GM19238 (cell line): ENCODE measurements around the gene UBE2D1.

ENCODE experiments used
- DNase-seq: peaks from one replicate; pipeline ENCODE4 v3.0.0; 2011; ENCODE audit warnings: low spot score; ENCODE audit not compliant: insufficient read length

Gene UBE2D1

DNA sequence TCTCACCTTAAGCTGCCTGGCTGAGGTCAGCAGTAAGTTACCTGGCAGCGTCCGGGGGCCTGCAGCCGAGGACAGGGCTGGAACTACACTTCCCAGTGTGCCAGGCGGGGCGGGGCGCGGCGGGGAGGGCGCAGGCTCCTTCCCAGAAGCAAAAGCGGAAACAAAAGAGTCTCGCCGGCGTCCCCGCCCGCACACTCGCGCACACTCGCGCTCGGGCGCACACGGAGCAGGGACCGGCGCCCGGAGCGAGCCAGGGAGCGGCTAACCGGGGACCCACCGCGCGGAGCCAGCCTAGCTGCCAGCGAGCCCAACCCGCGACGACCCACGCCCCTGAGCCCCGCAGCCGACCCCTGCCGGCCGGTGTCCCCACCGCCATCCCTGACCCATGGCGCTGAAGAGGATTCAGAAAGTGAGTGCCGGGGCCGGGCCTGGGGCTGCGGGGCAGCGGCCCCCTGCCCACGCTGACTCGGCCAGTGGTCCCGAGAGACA, at the start of gene UBE2D1:
Gene UBE2D1, plus strand, starts transcription at position 190 of the 489 bp plus-strand sequence. Its CDS starts 196 bp downstream, at position 386.
- peak; percentile 71 for DNase-seq

DNA sequence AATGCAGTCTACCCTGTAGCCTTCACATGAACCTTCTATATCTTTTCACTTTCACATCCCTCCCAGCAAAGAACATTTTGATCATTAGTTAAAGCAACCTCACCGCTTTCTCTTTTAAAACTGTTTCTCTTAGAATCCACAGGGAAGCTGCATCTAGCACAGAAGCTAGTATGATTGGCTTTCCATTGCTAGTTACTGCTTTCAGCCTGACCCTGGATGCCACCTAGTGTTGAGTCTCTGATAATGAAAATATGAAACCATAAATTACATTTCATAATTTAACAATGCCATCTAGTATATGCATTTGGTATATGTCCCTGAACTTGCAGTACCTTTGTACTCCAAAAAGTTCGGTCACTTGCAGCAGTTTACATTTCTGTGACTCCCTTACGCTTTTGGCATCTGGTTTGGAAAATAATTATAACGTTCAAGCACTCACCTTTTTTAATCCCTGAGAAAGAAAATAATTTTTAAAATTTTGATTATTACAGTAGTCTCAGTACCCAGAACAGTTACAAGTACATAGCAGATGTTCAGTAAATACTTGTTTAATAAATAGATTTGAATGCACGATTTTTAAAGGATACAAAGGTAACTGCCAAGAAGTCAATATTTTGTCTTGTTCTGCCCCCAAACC, 43.1 kb upstream of the UBE2D1 start:
- DNase-seq: no peak

DNA sequence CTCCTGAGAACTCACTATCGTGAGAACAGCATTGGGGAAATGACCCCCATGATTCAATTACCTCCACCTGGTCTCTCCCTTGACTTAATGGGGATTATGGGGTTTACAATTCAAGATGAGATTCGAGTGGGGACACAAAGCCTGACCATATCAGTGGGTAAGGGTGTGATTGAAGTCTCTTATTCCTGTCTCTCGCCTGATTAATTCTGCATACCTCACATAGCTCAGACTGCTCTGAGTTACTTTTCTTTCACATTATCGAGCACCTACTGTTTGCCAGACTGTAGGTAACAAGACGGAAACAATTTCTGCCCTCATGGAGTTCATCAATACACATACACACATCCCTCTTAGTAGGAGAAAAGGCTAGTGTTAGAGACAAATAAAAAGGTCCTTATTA, 40.8 kb upstream of the UBE2D1 start:
- DNase-seq: no peak

DNA sequence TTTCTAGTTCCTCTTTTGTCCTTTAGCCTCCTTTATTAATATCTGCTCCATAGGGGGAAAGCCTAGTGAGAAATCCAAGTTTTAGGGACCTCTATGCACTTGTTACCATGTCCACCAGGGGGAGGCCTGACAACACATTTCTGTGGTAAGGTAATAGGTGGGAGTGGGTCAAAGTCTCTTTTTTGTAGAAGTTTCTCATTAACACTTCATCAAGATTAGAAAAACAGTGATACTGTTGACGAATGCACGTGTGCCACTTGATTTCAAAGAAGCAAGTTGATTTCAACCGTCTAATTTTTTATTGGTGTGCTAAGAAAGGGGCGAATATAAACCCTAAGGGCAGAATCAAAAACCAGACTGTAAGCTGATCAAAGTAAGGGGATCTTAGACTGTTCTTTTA, 35.2 kb upstream of the UBE2D1 start:
- no peak for DNase-seq

DNA sequence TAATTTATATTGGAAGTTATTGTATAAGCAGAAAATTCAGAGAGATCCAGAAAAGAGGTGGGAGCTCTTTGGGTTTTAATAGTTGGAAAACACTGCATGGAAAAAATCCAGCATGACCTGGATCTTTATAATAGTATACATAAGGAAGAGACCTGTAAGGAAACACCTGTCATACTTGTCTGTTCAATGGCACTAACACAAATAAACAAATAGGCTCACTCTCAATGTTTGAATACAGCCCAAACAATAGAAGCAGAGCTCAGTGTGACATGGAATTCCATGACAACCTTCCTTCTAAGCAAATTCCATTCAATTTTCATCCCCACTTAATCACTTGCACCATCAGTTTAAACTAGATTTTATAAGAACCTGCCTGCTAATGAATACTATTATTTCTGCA, 34.1 kb upstream of the UBE2D1 start:
- no peak for DNase-seq

DNA sequence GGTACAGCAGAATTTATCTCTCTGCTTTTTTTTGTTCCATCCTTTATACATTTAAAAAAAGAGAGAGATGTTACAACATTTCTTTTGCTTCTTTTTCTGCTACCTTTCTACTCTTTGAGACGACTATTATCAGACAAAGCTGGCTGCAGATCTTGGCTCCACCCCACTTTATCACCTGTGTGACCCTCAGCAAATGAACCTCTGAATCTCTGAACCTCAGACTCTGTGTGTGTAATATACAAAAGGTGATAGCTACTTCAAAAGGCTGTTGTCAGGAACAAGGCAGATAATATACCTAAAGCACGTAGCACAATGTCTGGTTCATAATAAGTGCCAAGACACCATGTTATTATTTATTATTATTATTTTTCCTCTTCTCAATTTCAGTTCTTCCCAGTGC, 32.6 kb upstream of the UBE2D1 start:
- DNase-seq: no peak

DNA sequence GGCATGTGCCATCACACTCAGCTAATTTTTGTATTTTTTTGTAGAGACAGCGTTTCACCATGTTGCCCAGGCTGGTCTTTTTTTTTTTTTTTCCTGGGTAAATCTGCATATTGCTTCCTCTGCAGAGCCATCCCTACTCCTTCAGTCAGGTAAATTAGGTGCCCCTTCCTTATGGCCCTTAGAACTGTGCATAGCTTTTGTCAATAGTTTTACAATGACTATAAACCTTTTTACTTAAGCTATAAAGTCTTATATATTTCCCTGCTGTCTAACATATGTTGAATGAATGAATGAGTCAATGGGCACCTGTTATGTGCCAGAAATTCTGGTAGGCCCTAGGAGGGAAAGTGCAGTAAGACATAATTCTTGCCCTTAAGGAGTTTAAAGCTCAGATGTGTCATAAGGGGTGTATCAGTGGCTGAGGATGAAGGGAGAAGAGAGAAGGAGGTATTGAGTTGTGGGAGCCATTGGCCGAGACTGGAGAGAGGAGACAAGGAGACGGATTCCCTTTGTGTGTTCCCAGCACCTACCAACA, 30.6 kb upstream of the UBE2D1 start:
- no peak for DNase-seq

DNA sequence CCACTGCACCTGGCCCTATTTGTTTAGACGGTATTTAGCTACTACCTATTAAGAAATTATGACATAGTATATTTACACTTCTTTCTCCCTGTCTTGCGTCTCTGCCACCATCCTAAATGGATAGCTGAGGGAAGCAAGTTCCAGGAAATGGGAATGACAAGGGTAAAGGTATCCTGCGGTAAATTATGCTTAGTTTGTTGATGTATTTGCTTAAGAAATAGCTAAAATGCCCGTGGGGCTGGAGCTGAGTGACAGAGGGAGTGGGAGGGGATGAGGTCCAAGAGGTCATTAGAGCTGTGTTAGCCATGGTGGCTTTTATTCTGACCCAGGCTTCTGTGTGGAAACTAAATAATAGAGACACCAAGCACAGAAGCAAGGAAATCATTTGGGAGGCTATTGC, 29.0 kb upstream of the UBE2D1 start:
- DNase-seq: no peak

DNA sequence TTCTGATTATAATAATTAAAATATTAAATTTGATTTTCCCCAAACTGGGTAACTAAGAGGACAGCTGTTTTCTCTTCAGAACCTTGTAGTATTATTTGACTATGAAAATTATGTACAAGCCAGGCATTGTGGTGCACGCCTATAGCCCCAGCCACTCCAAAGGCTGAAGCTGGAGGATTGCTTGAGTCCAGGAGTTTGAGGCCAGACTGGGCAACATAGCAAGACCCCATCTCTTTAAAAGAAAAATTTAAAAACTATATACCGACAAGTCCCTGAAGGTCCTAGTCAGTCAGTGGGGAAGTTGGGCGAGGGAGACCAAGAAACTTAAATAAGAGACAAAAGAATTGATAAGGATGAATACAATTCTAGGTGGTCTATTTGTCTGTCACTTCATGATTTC, 27.1 kb upstream of the UBE2D1 start:
- no peak for DNase-seq

DNA sequence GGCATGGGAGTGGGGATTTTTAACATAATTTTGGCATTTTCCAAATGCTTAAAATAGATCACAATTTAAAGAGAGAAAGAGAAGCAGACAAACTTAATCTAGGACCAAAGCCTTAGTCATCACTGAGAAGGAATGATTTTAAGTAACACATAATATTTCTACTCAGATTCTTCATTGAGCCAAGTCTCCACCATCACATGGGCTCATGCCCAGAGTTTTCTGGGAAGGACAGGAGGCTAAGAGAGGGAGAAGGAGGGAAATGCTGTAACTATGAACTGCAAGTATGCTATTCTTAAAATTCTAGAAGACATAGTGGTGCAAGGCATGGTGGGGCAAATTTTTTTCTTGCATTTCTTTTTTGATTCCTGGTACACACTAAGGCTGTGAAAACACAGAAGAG, 23.8 kb upstream of the UBE2D1 start:
- no peak for DNase-seq

DNA sequence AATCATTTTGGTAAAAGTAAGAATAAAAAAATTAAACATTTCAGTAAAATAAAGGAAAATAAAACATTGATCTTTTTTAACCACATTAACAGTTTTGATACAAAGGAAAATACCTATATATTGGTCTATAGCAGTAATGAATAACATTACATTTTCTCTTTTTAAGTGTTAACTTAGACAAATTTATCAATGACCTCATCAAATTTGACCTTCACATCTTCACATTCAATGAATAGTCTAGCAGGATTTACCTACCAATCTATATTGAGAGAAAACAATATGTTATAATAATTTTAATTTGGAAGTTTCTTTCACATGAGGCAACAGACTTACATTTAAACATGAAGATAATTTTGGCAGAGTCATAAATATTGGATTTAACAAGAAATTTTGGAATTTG, 17.9 kb upstream of the UBE2D1 start:
- DNase-seq: no peak

DNA sequence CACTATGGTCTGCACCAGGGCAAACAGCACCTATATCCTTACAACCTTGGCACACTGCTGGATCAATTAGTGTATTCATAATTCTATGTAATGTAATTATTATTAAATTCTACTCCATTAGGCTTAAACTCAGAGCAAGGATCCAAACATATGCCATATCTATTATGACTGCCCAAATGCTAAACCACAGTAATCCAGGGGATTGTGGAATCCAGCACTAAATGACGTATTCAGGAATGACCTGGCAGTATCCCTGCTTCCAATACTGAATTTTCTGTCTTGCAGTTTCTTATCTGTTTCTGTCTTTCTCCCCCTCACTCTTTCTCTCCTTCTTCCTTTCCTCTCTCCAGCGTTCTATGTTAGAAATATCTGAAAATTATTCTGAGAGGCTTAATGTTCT, 16.5 kb upstream of the UBE2D1 start:
- DNase-seq: no peak

DNA sequence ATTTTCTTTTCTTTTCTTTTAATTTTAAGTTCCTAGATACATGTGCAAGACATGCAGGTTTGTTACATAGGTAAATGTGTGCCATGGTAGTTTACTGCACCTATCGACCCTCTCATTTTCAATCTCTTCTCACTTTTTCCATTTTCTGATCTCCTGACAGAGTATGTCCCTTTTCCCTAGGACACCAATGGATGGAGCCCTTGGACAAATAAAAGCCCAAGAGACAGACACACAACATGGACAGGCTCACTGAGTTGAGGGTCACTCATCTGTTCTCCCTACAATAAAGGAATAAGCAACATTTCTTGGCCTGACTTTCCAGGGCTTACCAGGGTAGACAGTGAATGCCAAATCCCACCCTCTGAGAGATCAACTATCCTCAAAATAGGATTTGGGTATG, 15.2 kb upstream of the UBE2D1 start:
- no peak for DNase-seq

DNA sequence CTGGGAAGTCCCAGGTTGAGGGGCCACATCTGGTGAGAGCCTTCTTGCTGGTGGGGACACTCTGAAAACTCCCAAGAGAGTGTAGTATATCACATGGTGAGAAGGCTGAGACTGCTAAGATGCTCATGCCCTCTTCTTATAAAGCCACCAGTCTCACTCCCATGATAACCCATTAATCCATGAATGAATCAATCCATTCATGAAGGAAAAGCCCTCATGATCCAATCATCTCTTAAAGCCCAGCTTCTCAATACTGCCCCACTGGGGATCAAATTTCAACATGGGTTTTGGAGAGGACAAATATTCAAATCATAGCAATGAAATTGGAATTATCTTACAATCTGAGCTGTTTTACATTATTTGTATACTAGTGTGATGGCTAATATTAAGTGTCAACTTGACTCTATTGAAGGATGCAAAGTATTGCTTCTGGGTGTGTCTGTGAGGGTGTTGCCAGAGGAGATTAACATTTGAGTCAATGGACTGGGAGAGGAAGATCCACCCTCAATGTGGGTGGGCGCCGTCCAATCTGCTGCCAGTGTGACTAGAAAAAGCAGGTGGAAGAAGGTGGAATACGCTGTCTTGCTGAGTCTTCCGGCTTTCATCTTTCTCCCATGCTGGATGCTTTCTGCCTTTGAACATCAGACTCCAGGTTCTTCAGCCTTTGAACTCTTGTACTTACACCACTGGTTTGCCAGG, 14.3 kb upstream of the UBE2D1 start:
- DNase-seq: no peak

DNA sequence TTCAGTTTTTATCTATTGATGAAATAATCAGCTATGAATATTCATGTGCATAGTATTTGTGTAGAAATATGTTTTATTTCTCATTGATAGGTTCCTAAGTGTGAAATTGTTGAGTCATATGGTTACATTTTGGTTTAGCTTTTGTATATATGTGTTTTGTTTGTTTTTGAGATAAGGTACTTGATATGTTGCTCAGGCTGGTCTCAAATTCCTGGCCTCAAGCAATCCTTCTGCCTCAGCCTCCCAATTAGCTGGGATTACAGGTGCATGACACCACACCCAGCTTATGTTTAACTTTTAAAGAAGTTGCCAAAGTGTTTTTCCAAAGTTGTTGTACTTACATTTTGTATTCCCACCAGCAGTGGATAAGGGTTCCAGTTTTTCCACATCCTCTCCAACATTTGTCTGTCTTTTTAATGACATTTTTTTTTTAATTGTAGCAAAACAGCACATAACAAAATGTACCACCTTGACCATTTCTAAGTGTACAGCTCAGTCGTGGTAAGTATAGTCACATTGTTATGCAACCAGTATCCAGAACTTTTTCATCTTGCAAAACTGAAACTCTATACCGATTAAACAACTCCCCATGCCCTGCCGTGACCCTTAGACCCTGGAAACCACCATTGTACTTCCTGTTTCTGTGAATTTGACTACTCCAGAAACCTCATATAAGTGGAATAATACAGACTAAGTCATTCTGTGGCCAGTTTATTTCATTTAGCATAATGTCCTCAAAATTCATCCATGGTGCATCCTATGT, 12.6 kb upstream of the UBE2D1 start:
- no peak for DNase-seq

DNA sequence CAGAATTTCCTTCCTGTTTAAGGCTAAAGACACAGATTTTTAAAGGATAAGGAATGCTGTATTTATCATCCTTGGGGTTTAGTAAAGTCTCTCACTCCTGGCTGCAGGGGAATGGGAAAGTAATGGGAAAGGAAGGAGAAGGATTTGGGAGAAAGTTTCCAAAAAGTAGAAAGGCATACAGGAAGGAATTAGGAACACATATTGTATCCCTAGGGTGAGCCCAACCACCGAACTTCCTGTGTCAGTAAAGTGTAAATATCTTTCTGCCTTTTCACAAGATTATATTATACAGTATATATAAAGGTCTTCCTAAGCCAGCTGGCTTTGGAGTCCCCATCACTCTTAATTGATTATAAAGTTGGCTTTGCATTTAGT, 12.0 kb upstream of the UBE2D1 start:
- DNase-seq: no peak

DNA sequence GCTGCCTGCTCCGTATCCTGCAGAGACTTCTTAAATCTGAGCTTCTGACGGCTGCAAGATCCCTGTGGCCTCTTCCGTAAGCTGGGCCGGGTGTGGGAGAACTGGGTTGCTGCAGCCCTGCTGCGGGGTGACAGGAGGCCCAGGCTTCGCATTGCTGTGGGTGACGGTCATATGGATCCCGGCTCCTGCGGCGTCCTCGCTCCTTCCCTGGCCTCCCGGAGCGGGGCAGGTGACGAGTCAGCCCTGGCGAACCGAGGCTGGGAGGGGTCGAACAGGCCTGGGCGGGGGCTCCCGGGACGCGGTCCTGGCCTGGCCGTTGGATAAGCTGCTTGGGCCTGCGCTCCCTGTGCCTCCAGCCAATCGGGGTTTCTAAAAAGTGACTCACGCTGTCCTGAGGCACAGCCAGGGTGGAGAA, 7.8 kb upstream of the UBE2D1 start:
- DNase-seq: no peak

DNA sequence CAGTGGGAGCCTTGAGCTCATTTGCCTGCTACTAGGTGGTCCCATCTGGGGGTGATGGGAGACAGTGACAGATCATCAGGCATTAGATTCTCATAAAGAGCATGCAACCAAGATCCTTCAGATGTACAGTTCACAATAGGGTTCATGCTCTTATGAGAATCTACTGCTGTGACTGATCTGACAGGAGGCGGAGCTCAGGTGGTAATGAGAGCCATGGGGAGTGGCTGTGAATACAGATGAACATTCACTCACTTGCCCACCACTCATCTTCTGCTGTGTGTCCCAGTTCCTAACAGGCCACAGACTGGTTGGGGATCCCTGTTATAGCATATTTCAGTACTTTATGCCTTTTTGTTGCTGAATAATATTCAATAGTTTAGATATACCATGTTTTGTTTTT, 6.6 kb upstream of the UBE2D1 start:
- DNase-seq: no peak

DNA sequence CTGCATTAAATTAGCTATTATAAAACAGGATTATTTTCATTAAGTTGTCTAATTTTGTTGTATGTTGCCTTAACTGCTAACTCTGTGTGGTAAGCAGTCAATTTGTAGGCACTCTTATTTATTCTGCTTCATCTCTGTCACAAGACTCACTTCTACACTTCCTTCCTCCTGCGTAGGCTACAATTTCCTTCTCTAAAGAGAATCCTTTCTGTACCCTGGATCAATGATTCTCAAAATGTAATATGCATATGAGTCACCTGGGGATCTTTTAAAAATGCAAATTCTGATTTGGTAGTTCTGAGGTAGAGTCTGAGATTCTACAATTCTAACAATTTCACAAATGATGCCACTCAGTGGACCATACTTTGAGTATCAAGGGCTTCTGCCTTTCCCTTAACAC, 4.4 kb upstream of the UBE2D1 start:
- DNase-seq: no peak

DNA sequence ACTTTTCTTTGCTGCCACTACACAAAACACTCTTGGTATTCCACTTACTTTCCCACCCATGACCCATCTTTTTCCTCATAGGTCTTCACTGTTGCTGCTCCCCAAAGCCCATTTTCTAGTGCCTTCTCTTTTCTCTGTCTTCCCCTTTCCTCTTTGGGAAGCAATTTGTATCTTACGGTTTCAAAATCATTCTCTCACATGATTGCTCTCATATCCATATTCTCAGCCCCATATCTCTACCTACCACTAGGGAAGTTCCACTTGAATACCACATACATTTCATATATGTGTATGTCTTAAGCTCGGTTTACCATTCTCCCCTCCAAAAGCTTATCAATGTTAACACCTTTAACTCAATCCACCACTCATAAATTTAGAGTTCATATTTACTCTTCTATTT, 3.2 kb upstream of the UBE2D1 start:
- no peak for DNase-seq

DNA sequence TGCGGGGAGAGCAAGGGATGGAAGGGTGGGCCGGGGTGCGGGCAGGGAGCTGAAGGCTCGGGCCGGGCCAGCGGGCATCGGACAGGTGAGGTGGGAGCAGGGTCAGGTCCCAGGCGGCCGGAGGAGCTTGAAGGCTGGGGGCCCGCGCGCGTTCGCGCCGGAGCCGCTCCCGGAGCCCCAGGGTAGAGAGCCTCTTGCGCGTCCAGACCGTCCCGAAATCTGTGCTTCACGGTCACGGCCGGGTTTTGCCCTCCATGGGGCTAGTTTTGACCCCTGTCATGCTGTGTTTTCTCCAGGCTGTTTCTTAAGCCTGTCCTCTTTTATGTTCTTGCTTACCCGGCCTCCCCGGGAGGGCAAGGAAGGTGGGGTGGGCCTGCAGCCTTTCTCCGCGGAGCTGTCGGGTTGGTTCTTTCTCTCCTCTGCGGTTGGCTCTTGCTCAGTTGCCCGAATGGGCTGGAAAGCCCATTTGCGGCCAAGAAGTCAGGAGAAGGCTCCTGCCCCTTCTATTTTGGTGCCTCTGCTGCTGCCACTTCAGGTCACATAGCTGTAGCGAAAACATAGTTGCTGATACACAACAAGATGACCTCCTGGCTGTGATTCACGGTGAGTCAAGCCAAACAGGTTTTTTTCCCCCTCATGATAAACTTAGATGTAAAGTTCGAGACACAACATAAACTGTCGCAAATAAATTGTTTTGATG, 650 bp downstream of the UBE2D1 start:
- no peak for DNase-seq

DNA sequence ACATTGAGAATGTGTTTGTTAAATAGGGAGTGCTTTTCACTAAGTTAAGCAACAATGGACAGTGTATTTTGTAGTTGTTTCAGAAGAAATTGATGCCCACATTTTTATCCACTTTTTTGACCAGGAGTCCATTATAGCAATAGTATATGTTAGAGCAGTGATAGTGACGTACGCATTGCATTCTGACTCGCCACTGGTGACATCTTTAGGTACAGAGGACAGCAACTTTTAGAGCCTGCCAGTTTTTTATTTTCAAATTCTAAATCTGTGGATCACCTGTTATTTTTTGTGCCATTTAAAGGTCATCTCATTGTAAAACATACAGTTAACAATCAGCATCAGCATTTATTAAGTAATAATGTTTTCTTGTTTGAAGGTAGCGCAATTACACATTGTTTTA, 1.4 kb downstream of the UBE2D1 start:
- DNase-seq: no peak
